Suppressor macrophage (primary cell): ENCODE data around the gene NPDC1.
"Not testable (repeated sequence)": the region's sequence is repeated elsewhere in the genome, so short reads cannot be mapped to it uniquely, and the experiment has no call there.

Experiments
- DNase-seq, 4 experiments: peaks; one replicate each; pipeline ENCODE4 v3.0.0-alpha.2; 2020 to 2022

Gene NPDC1

GRCh38 chr9:137075275-137075775 lies 29.3 kb upstream of the NPDC1 start:
- DNase-seq = peak; percentile 52 to 71 (median 56)

- peak in 1 of 4 experiments; percentile 40 for DNase-seq
Measured at GRCh38 chr9:137074657-137075274, 28.8 kb upstream of the NPDC1 start.

- no peak for DNase-seq
Measured at GRCh38 chr9:137073992-137074399, 28.0 kb upstream of the NPDC1 start.

- no peak for DNase-seq
Measured at GRCh38 chr9:137071282-137071681, 25.3 kb upstream of the NPDC1 start.

GRCh38 chr9:137070906-137071275 lies 24.9 kb upstream of the NPDC1 start:
- peak in 3 of 4 experiments; percentile 36 to 59 (median 50) for DNase-seq

- peak; percentile 93 to 96 (median 96) for DNase-seq
Measured at GRCh38 chr9:137070201-137070905, 24.4 kb upstream of the NPDC1 start, which contains the start of gene SAPCD2. SAPCD2 (minus strand) TSS chr9:137070557; CDS start chr9:137070460, 97 bp downstream.

- peak in 1 of 4 experiments; percentile 37 for DNase-seq
Measured at GRCh38 chr9:137069508-137070091, 23.6 kb upstream of the NPDC1 start.

GRCh38 chr9:137068539-137069507 lies 22.8 kb upstream of the NPDC1 start:
- no peak for DNase-seq

GRCh38 chr9:137067860-137068538 lies 22.0 kb upstream of the NPDC1 start:
- DNase-seq = peak; percentile 85 to 89 (median 88)

GRCh38 chr9:137066096-137066861 lies 20.3 kb upstream of the NPDC1 start:
- no peak for DNase-seq

- no peak for DNase-seq
Measured at GRCh38 chr9:137065336-137065967, 19.5 kb upstream of the NPDC1 start.

GRCh38 chr9:137064880-137065164 lies 18.8 kb upstream of the NPDC1 start:
- DNase-seq = no peak

- peak; percentile 71 to 87 (median 82) for DNase-seq
Measured at GRCh38 chr9:137064027-137064879, 18.3 kb upstream of the NPDC1 start.

GRCh38 chr9:137063311-137064026 lies 17.5 kb upstream of the NPDC1 start:
- no peak for DNase-seq

- DNase-seq = not testable (repeated sequence)
Measured at GRCh38 chr9:137062798-137063197, 16.8 kb upstream of the NPDC1 start.

GRCh38 chr9:137062384-137062783 lies 16.4 kb upstream of the NPDC1 start:
- no peak for DNase-seq

GRCh38 chr9:137058521-137059234 lies 12.7 kb upstream of the NPDC1 start:
- DNase-seq = no peak

- no peak for DNase-seq
Measured at GRCh38 chr9:137057545-137057944, 11.6 kb upstream of the NPDC1 start.
